Umbilical cord (tissue), 2 donors: ENCODE results near the gene FOXR2. TPM values are rescaled to one million over a fixed set of nuclear protein-coding genes. Genes with fewer than 3 reads are reported as not detected.

Experiments used
- DNase-seq: peaks from one replicate; pipeline ENCODE4 v3.0.0-alpha.2; 2015; ENCODE audit warnings: low spot score
- total RNA-seq: library from RNA; depleted of rRNA; stranded (reverse); fragments of >200 nt; gene quantifications from one replicate; pipeline ENCODE4 v1.2.3, GENCODE V29; 2014; ENCODE audit warnings: low replicate concordance; ENCODE audit not compliant: insufficient read depth

Gene FOXR2, protein sequence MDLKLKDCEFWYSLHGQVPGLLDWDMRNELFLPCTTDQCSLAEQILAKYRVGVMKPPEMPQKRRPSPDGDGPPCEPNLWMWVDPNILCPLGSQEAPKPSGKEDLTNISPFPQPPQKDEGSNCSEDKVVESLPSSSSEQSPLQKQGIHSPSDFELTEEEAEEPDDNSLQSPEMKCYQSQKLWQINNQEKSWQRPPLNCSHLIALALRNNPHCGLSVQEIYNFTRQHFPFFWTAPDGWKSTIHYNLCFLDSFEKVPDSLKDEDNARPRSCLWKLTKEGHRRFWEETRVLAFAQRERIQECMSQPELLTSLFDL
- 0.48 TPM for total RNA-seq

DNA sequence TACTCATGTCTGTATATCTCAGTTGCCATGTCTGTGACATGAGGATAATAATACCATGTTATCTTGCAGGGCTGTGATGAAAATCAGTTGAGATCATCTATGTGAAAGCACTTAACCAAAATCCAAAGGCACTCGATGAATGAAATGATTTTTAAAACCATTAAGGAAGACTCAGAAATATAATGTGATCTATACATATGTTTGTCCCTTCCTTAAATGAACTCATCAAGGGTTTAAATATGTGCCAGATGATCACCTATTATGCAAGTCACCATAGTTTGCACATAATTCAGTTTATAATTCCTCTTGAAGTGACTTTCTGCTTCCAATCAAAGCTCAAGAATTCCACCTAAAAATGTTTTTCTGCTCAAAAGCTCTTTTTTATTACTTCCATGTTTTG, at the start of gene FOXR2:
Gene FOXR2 (plus strand): TSS at position 301 of the 400 bp plus-strand sequence. CDS start 312 bp downstream, outside the sequence.
- no peak for DNase-seq

DNA sequence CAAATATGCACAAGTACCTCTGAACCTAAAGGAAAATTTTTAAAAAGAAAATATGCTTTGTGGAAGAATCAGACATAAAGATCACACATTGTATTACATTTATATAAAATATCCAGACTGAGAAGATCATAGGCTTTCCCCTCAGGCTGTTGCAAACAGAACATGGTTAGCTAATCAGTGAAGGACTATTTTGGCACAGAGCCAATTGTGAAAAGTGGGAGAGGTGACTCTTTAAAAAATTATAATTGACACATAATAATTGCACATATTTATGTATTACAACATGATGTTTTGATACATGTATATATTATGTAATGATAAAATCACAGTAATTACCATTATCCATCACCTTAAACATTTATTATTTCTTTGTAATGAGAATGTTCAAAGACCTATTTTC, 44.1 kb upstream of the FOXR2 start:
- no peak for DNase-seq

DNA sequence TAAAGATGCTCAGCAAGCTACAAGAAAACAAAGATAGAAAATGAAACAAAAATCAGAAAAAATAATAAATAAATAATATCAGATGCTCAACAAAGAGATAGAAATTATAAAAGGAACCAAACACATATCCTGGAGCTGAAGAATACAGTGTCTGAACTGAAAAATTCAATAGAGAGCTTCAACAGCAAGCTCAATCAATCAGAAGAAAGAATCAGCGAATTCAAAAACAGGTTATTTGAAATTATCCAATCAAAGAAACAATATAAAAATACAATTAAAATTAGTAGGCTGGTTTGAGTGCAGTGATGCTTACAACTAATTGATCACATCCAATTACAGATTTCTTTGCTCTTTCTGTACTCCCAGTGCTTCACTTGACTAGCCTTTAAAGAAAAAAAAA, 40.8 kb upstream of the FOXR2 start:
- no peak for DNase-seq

DNA sequence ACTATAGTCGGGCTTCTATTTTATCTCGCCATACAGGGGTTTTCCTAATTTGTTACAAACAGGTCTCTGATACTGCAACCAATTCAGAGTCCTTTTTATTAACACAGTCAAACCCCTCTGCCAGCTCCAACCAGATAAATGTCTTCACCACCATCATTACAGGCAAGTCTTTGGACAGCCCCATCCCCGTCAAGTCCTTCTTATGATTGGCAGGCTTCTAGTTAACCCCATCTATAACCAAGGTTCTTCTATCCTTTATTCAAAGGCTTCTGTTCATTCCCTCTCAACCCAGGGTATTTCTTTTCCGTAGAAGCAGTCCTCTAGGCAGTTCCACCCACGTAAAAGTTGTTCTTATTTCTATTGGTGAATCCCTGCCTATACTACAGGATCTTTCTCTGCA, 29.9 kb upstream of the FOXR2 start:
- no peak for DNase-seq

DNA sequence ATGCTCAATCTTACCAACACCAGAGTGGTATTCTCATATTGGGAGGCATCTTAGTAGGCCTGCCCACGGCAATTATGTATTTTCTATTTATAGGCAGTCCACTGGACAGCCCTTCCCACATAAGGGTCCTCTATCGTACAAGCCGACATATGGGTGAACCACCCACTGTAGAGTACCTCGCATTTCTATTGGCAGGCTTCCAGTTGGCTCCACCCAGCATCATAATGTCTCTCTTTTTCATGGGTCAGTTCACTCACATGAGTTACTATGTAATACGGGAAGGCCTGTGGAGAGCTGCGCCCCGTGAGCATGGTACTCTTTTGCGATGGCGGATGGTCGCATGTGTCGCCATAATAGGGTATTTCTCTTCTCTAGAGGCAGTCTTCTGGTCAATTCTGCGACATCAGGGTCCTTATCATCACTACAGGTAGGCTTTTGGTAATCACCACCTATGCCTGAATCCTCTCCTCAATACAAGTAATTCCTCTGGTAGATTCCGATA, 29.4 kb upstream of the FOXR2 start:
- DNase-seq, result no peak

DNA sequence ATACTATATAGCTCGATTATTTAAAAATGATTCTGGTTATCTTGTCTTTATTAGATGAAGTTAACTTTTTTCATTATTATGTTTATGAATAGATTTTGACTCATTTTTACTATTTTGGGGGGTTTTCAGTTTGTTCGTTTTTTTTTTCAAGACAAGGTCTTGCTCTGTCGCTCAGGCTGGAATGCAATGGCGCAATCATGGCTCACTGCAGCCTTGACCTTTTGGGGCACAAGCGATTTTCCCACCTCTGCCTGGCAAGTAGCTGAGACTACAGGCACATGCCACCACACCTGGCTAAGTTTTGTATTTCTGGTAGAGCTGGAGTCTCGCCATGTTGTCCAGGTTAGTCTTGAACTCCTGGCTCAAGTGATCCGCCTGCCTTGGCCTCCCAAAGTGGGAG, 24.9 kb upstream of the FOXR2 start:
- DNase-seq, result no peak

DNA sequence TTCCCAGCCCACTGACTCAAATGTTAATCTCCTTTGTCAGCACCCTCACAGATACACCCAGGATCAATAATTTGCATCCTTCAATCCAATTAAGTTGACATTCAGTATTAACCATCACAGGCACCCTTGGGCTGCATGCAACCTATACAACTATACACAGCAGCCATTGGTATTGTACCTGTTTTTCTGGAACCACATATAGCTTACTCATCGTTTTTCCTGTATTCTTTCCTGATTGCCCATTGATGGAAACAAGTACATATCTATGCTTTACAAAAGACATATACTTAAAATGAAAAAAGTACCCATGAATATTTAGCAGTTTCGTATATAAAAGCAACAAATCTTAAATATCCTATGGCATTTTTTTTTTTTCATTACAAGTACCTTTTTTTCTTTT, 3.7 kb upstream of the FOXR2 start:
- DNase-seq, result no peak

DNA sequence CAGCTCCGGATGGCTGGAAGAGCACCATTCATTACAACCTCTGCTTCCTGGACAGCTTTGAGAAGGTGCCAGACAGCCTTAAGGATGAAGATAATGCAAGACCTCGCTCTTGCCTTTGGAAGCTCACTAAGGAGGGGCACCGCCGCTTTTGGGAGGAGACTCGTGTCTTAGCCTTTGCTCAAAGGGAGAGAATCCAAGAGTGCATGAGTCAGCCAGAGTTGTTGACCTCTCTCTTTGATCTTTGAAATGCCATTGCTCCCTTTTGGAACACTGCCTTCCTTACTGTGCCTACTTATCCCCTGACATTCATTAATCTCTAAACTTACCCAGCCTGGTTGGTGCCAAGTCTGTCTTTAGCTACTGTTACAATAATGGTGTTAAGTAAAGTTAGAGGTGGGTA, 1.2 kb downstream of the FOXR2 start:
- DNase-seq, result no peak

DNA sequence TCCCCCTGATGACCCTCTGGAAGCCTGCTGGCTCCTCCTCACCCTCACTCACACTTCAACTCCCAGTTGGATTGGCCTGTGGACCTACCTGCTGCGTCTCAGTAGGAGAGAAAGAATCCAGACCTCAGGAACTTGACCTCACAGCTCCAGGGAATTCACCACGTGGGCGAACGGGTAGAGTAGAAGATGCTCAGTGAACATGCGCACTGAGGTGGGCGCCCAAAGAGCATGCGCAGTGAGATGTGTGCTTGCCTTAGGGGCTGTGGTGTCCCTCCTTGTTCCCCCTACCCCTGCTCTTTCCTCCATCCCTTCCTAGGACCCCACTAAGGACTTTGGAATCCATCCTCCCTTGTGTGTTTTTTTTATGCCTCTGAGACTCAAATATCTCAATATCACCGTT, 12.9 kb downstream of the FOXR2 start:
- DNase-seq, result no peak

DNA sequence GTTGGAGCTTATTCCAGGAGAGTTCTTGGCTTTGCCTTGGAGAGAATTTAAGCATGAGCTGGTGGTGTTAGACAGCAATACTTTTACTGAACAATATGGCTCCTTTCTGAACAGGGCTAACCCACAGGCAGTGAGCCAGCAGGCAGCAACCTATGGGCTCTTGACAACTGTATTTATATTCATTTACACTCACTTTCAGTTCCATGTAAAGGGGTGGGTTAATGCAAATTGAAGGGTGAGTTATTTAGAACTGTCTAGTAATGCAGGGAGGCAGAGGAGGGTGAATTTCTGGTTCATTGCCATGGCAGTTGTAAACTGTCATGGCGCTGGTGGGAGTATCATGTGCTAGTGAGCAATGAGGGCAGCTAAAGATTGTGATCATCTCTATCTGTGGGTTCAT, 15.7 kb downstream of the FOXR2 start:
- DNase-seq, result no peak

DNA sequence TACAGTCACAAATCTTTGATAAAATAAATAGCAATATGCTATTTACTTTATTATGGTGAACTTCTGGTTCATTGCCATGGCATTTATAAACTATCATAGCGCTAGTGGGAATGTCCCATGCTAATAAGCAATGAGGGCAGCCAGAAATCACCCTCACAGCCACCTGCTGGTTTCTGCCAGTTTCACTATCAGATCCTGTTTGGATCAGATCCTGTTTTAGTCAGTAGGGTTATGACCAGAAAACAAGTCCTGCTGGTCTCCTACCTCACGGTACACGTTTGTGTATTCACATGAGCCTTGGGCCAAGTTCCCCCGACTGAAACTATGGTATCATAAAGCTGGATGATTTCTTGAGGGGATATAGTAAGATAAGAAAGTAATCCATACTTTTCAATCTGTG, 17.7 kb downstream of the FOXR2 start:
- DNase-seq, result no peak

DNA sequence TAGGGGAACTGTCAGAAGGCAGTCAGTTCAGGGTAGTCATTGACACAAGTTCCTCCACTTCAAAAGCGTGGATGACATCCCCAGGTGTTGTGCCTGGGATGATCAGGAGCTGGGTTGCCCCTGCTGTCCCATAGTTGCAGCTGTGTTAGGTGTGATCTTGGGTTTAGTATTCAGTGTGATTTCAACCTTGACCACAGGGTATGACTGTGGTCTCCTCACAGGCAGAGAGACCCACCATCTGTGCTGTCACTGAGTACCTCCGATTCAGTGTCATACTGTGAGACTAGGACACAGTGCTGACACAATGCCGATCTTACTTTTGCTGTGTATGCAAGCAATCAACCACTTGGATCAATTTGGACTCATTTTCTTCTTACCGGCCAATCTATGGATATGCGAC, 25.2 kb downstream of the FOXR2 start:
- DNase-seq, result no peak

DNA sequence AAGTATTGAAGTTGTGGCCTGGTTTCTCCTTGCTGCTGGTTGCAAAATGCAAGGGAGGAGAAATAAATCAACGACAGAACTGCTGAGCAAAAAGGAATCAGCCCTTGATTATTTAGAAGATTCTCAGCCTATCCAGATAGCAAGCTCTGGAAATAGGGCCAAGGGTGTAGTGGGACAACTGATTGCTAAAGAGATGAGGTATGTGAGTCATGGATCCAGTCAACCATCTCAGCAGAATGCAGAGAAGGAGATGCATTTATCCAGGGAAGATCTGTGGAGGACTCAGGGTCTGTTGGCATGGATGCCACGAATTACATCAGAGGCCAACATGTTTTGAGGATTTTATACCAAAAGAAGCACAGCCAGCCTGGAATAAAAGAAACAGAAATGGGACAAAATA, 36.7 kb downstream of the FOXR2 start:
- DNase-seq, result no peak

DNA sequence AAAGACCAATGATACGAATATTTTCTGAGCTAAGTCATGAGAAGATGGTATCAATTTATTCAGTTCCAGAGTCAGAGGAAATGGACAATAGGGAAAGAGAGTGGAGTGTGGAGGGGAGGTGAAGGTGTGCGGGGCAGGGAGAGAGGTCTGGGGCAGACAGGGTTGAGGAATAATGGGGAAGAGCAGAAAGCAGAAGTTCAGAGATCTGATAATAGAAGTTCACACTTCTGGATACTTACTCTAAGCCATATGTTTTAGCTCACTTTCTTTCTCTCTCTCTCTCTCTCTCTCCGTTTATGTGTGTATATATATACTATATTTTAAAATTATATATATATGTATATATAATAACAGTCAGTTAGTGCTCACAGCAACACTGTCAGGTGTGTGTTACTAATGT, 40.4 kb downstream of the FOXR2 start:
- DNase-seq, result no peak

DNA sequence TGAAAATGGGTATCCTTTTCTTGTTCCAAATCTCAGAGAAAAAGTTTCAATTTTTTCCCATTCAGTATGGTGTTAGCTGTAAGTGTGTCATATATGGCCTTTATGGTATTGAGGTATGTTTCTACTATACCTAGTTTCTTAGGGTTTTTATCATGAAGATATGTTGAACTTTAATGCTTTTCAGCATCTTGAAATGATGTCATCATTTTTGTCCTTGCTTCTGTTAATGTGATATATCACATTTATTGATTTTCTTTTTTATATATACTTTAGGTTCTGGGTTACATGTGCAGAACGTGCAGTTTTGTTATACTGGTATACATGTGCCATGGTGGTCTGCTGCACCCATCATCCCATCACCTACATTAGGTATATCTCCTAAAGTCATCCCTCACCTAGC, 44.9 kb downstream of the FOXR2 start:
- no peak for DNase-seq

Other genes starting within 250 kb of the FOXR2 start
- gene MAGEH1, start 171.3 kb upstream of the FOXR2 start, total RNA-seq, result 65.2 TPM
- 0.96 TPM for gene USP51, start 133.6 kb upstream of the FOXR2 start, total RNA-seq
- 30.6 TPM for gene RRAGB, start 94.3 kb downstream of the FOXR2 start, total RNA-seq